AML-193 (cell line): Measurements from ENCODE around the gene CDK13.
"Not testable (repeated sequence)": the region's sequence is repeated elsewhere in the genome, so short reads cannot be mapped to it uniquely, and the experiment has no call there.

Experiments
- DNase-seq, 2 experiments: peaks; one replicate each; lab custom pipeline; 2025; lab: John Stamatoyannopoulos, UW

The CDK13 gene

DNA sequence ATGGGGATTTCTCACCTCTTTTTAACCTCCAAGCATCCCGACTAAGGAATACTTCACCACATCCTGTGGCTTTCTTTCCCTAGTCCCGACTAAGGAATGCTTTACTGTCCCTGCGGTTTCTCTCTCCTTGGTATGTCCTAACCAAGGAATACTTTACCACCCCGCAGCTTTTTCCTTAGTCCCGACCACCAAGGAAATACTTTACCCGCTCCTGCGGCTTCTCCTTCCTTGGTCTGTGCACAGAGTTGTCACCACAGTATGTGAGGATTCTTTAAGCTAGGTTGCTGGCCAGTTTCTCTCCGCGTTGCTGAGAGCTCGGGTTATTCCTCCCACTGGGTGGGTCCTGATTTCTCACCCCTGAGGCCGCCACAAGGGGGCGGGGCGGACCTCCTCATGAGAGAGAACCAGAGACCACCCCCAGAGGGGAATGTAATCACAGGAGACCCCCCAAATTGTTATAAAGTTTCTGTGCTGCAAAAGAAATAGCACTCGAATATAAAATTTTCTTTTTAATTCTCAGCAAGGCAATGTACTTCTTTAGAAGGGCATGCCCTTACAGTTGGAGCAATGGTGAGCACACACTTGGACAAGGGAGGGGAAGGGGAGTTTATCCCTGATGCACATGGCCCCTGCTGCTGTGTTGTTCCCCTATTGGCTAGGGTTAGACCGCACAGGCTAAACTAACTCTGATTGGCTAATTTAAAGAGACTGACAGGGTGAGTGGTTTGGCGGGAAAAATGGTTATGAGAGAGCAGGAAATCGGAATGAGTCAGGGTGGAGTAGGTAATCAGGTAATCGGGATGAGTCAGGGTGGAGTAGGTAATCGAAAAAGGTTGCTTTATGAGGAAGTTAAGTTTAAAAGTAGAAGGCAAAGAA, 197.6 kb downstream of the CDK13 start:
- no peak for DNase-seq

DNA sequence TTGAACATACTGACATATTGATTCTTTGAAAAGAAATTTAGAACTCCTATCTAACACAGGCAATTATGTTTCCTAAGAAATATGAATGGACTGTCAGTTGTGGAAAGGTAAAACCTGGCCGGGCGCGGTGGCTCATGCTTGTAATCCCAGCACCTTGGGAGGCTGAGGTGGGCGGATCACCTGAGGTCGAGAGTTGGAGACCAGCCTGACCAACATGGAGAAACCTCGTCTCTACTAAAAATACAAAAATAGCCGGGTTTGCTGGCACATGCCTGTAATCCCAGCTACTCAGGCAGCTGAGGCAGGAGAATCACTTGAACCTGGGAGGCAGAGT, 198.2 kb downstream of the CDK13 start:
- not testable (repeated sequence) for DNase-seq

DNA sequence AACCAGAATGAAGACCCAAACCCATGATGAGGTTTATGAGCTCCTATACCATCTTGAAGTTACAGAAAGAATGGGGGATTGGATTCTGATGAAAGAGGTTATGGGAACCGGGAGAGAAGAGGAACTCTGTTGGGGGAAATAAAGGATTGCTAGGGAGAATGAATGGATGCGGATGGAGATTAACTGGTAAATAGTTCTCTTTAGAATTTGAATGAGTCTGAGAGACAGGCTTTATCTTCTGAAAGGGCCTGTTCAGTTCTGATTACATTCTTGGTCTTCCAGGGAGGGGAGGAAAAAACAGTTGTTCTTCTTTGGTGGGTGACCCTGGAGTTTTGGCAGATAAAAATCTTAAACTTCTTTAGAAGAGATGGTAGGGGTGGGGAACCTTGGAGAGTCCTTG, 198.6 kb downstream of the CDK13 start:
- DNase-seq = no peak
